GM23338 (cell line): Measurements from ENCODE around the gene PHGDH.

Experiments
- JUNB ChIP-seq: IDR thresholded peaks from one replicate; pipeline ENCODE4 v1.6.1; 2016; ENCODE audit warnings: antibody characterized with exemption; ENCODE audit not compliant: unreplicated experiment
- REST ChIP-seq: IDR thresholded peaks from one replicate; pipeline ENCODE4 v1.6.1; 2018; ENCODE audit warnings: antibody characterized with exemption; ENCODE audit not compliant: unreplicated experiment
- TF ChIP-seq, protein P1 (sequence below), 2 experiments: fragments of 200-600 bp in 1 of 2; sonication (generic) in 1 of 2; conservative IDR thresholded peaks; 2 replicates each; pipeline versions ENCODE4 v1.5.1 to v1.6.1; 2016 to 2017; ENCODE audit warnings: antibody characterized with exemption in 2 of 2, low read depth in 2 of 2, mild to moderate bottlenecking in 2 of 2, moderate library complexity in 1 of 2

- TF ChIP-seq, protein P1, sequence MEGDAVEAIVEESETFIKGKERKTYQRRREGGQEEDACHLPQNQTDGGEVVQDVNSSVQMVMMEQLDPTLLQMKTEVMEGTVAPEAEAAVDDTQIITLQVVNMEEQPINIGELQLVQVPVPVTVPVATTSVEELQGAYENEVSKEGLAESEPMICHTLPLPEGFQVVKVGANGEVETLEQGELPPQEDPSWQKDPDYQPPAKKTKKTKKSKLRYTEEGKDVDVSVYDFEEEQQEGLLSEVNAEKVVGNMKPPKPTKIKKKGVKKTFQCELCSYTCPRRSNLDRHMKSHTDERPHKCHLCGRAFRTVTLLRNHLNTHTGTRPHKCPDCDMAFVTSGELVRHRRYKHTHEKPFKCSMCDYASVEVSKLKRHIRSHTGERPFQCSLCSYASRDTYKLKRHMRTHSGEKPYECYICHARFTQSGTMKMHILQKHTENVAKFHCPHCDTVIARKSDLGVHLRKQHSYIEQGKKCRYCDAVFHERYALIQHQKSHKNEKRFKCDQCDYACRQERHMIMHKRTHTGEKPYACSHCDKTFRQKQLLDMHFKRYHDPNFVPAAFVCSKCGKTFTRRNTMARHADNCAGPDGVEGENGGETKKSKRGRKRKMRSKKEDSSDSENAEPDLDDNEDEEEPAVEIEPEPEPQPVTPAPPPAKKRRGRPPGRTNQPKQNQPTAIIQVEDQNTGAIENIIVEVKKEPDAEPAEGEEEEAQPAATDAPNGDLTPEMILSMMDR (conservative IDR thresholded peaks at IDR 0.05; ENCODE audit: low read depth in 2 of 2): no peak
- TF ChIP-seq JUNB (no peak), REST (no peak)
Observed at GRCh38 chr1:119783354-119784185, 71.8 kb downstream of the PHGDH start.
